ENCODE data around the gene MSTO1. TPM values are rescaled to one million over a fixed set of nuclear protein-coding genes. Genes with fewer than 3 reads are reported as not detected.

The MSTO1 gene
- polyA plus RNA-seq, 1 donor from 2014 or later = 53.8 TPM

DNA sequence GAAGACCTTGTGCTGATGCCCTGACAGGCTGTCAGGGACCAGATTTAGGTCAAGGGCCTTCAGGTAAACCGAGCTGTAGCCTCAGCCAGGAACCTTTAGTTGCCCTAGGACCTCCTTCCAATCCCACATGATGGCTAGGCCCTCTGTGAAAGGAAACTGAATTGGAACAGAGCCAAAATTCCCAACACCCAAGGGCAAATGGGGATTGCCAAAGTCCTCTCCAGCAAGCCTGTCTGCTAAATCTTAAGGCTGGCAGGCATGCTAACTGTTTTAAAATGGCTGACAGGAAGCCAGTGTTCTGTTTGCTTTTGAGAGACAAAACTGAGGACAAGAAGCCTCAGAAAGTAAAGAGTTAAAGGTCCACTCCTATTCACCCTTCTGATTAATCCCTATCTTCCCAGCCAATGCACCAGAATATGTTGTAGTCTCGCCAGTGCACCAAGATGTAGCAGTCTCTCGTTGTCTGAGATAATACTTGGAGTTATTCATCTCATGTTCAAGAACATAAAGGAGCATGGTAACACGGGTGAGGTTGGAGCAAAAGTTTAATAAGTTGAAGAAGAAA, 35.1 kb downstream of the MSTO1 start:
- H3K27ac ChIP-seq (ENCODE audit: low read length) = no peak overlapping the region
- no peak overlapping the region for H3K9ac ChIP-seq (ENCODE audit: low read length)
- H3K36me3 ChIP-seq (ENCODE audit: insufficient read depth, low read length) = no peaks in the 10 kb centered on the region
- no peaks in the 10 kb centered on the region for H3K27me3 ChIP-seq (ENCODE audit: insufficient read depth, low read depth, low read length)
- no peak overlapping the region for H3K4me2 ChIP-seq (ENCODE audit: low read length)
- H2AFZ ChIP-seq (ENCODE audit: low read depth, low read length) = no peak overlapping the region
- H3K79me2 ChIP-seq (replicated peaks; ENCODE audit: insufficient read depth, low read length) = no peaks in the 10 kb centered on the region
- H3F3A ChIP-seq (ENCODE audit: insufficient read depth, low read length, poor library complexity, severe bottlenecking) = no peaks in the 10 kb centered on the region
- H3K9me3 ChIP-seq (ENCODE audit: low read length) = peaks cover 10% of the 10 kb centered on the region
- no peak overlapping the region for H3K4me3 ChIP-seq (ENCODE audit: low read length)
- no peak for TF ChIP-seq RAD21 (conservative IDR thresholded peaks at IDR 0.05)
- TF ChIP-seq EZH2 (IDR thresholded peaks at IDR 0.05; ENCODE audit: borderline replicate concordance, insufficient read depth, low read length, poor library complexity, severe bottlenecking) = no peak
- TF ChIP-seq MXI1 (conservative IDR thresholded peaks at IDR 0.05; ENCODE audit: poor library complexity, severe bottlenecking) = no peak
- TF ChIP-seq SMC3 (conservative IDR thresholded peaks at IDR 0.05; ENCODE audit: poor library complexity) = no peak
- TF ChIP-seq EP300 (conservative IDR thresholded peaks at IDR 0.05; ENCODE audit: poor library complexity, severe bottlenecking) = no peak
- TF ChIP-seq, protein P1, sequence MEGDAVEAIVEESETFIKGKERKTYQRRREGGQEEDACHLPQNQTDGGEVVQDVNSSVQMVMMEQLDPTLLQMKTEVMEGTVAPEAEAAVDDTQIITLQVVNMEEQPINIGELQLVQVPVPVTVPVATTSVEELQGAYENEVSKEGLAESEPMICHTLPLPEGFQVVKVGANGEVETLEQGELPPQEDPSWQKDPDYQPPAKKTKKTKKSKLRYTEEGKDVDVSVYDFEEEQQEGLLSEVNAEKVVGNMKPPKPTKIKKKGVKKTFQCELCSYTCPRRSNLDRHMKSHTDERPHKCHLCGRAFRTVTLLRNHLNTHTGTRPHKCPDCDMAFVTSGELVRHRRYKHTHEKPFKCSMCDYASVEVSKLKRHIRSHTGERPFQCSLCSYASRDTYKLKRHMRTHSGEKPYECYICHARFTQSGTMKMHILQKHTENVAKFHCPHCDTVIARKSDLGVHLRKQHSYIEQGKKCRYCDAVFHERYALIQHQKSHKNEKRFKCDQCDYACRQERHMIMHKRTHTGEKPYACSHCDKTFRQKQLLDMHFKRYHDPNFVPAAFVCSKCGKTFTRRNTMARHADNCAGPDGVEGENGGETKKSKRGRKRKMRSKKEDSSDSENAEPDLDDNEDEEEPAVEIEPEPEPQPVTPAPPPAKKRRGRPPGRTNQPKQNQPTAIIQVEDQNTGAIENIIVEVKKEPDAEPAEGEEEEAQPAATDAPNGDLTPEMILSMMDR (IDR thresholded peaks at IDR 0.05; ENCODE audit: poor library complexity, severe bottlenecking) = no peak
- TF ChIP-seq TAF1 (IDR thresholded peaks at IDR 0.05; ENCODE audit: low read depth) = no peak
- no peaks in the 10 kb centered on the region for H4K20me1 ChIP-seq (ENCODE audit: insufficient read depth)
- H3K9me2 ChIP-seq (ENCODE audit: insufficient read depth, low read length) = no peaks in the 10 kb centered on the region

DNA sequence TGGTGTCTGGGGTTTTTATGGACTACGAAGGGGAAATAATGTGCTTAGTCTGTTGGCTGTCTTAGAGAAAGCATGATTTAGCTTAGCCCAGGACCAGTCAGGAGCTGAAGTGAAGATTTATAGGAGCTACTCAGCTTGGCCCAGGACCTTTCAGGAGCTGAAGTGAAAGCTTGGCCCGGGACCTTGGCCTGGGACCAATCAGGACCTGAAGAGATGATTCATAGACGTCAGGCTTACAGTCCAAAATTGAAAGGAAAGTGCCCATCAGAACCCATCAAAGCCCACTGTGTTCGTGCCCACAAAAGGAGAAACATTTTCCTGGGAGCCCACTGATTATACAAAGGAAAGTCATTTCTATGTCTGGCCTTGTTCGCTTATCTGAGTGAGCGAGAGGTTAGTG, 35.6 kb downstream of the MSTO1 start:
- Histone ChIP-seq H3F3A (ENCODE audit: insufficient read depth, low read length, poor library complexity, severe bottlenecking) (no peaks in the 10 kb centered on the region), H3K27ac (ENCODE audit: low read length) (no peak overlapping the region), H3K9ac (ENCODE audit: low read length) (no peak overlapping the region), H3K9me2 (ENCODE audit: insufficient read depth, low read length) (no peaks in the 10 kb centered on the region), H2AFZ (ENCODE audit: low read depth, low read length) (no peak overlapping the region), H3K36me3 (ENCODE audit: insufficient read depth, low read length) (no peaks in the 10 kb centered on the region), H3K4me3 (ENCODE audit: low read length) (no peak overlapping the region), H3K9me3 (ENCODE audit: low read length) (peaks cover 10% of the 10 kb centered on the region), H4K20me1 (ENCODE audit: insufficient read depth) (no peaks in the 10 kb centered on the region), H3K4me2 (ENCODE audit: low read length) (no peak overlapping the region), H3K79me2 (replicated peaks; ENCODE audit: insufficient read depth, low read length) (no peaks in the 10 kb centered on the region), H3K27me3 (ENCODE audit: insufficient read depth, low read depth, low read length) (no peaks in the 10 kb centered on the region)
- TF ChIP-seq RAD21 (conservative IDR thresholded peaks at IDR 0.05) (no peak), EP300 (conservative IDR thresholded peaks at IDR 0.05; ENCODE audit: poor library complexity, severe bottlenecking) (no peak), POLR2AphosphoS5 (IDR thresholded peaks at IDR 0.05) (no peak)

DNA sequence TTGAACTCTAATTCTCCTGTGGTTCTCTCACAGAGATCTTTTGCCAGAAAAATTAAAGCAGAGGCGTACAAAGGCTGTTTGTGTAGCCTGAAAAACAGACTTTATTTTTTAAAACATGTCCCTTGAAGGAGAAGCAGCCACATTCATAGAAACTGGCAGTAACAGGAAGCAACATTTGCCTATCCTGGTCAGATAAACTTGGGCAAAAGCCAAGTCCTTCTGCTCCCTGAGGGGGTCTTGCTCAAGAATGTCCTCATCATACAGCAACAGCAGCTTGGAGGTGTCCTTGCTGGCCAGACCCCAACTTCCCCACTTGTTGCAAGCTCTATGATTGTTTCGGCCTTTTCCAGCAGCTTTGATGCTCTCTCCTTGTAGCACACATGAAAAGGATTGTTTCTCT, 36.3 kb downstream of the MSTO1 start:
- H3K9me3 ChIP-seq (ENCODE audit: low read length) = peaks cover 10% of the 10 kb centered on the region
- no peaks in the 10 kb centered on the region for H3K9me2 ChIP-seq (ENCODE audit: insufficient read depth, low read length)
- H3K27ac ChIP-seq (ENCODE audit: low read length) = no peak overlapping the region
- H4K20me1 ChIP-seq (ENCODE audit: insufficient read depth) = no peaks in the 10 kb centered on the region
- no peak overlapping the region for H3K9ac ChIP-seq (ENCODE audit: low read length)
- no peaks in the 10 kb centered on the region for H3F3A ChIP-seq (ENCODE audit: insufficient read depth, low read length, poor library complexity, severe bottlenecking)
- H3K27me3 ChIP-seq (ENCODE audit: insufficient read depth, low read depth, low read length) = no peaks in the 10 kb centered on the region
- H3K79me2 ChIP-seq (replicated peaks; ENCODE audit: insufficient read depth, low read length) = no peaks in the 10 kb centered on the region
- TF ChIP-seq EP300 (conservative IDR thresholded peaks at IDR 0.05; ENCODE audit: poor library complexity, severe bottlenecking) = no peak
- no peak for TF ChIP-seq POLR2AphosphoS5 (IDR thresholded peaks at IDR 0.05)
- TF ChIP-seq EZH2 (IDR thresholded peaks at IDR 0.05; ENCODE audit: borderline replicate concordance, insufficient read depth, low read length, poor library complexity, severe bottlenecking) = no peak
- TF ChIP-seq, protein P2, sequence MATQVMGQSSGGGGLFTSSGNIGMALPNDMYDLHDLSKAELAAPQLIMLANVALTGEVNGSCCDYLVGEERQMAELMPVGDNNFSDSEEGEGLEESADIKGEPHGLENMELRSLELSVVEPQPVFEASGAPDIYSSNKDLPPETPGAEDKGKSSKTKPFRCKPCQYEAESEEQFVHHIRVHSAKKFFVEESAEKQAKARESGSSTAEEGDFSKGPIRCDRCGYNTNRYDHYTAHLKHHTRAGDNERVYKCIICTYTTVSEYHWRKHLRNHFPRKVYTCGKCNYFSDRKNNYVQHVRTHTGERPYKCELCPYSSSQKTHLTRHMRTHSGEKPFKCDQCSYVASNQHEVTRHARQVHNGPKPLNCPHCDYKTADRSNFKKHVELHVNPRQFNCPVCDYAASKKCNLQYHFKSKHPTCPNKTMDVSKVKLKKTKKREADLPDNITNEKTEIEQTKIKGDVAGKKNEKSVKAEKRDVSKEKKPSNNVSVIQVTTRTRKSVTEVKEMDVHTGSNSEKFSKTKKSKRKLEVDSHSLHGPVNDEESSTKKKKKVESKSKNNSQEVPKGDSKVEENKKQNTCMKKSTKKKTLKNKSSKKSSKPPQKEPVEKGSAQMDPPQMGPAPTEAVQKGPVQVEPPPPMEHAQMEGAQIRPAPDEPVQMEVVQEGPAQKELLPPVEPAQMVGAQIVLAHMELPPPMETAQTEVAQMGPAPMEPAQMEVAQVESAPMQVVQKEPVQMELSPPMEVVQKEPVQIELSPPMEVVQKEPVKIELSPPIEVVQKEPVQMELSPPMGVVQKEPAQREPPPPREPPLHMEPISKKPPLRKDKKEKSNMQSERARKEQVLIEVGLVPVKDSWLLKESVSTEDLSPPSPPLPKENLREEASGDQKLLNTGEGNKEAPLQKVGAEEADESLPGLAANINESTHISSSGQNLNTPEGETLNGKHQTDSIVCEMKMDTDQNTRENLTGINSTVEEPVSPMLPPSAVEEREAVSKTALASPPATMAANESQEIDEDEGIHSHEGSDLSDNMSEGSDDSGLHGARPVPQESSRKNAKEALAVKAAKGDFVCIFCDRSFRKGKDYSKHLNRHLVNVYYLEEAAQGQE (IDR thresholded peaks at IDR 0.05; ENCODE audit: borderline replicate concordance) = no peak
- TF ChIP-seq TAF1 (IDR thresholded peaks at IDR 0.05; ENCODE audit: low read depth) = no peak
- TF ChIP-seq RAD21 (conservative IDR thresholded peaks at IDR 0.05) = no peak
- TF ChIP-seq SMC3 (conservative IDR thresholded peaks at IDR 0.05; ENCODE audit: poor library complexity) = no peak
- no peak for TF ChIP-seq MXI1 (conservative IDR thresholded peaks at IDR 0.05; ENCODE audit: poor library complexity, severe bottlenecking)
- TF ChIP-seq, protein P1 (IDR thresholded peaks at IDR 0.05; ENCODE audit: poor library complexity, severe bottlenecking) = no peak
- no peak overlapping the region for H2AFZ ChIP-seq (ENCODE audit: low read depth, low read length)
- no peak overlapping the region for H3K4me2 ChIP-seq (ENCODE audit: low read length)
- no peaks in the 10 kb centered on the region for H3K36me3 ChIP-seq (ENCODE audit: insufficient read depth, low read length)
- no peak overlapping the region for H3K4me3 ChIP-seq (ENCODE audit: low read length)
